ENCODE results near the gene ORM2. TPM values are rescaled to one million over a fixed set of nuclear protein-coding genes. Genes with fewer than 3 reads are reported as not detected.
"Not testable (repeated sequence)": the region's sequence is repeated elsewhere in the genome, so short reads cannot be mapped to it uniquely, and the experiment has no call there.

The ORM2 gene
- total RNA-seq, 1 donor from 2014 or later: not detected

DNA sequence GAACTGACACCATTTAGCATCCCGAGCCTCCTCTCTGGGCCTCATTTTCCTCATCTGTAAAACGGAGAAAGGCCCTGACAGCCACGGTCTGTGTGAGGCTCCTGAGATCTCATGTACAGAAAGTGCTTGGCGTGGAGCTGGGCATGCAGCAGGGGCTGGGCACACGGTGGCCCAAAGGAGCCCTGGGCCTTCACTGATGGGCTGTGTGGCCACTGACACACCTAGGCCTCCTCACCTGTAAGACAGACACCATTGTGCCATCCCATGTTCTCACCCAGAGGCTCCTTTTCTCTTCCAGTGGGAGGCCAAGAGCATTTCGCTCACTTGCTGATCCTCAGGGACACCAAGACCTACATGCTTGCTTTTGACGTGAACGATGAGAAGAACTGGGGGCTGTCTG is 5.2 kb upstream of the ORM2 start:
- H3K4me2 ChIP-seq (ENCODE audit: low read length): no peak overlapping the region
- no peaks in the 10 kb centered on the region for H3K4me1 ChIP-seq (ENCODE audit: insufficient read depth, low read length)
- no peaks in the 10 kb centered on the region for H3K27me3 ChIP-seq (ENCODE audit: insufficient read depth, low read length)
- Mint-ChIP-seq H3K27ac (ENCODE audit: unreplicated experiment) (no peak overlapping the region), H3K4me3 (ENCODE audit: unreplicated experiment) (no peak overlapping the region), H3K9me3 (ENCODE audit: unreplicated experiment) (no peaks in the 10 kb centered on the region), H3K36me3 (ENCODE audit: low read depth, unreplicated experiment) (no peaks in the 10 kb centered on the region), H3K4me1 (ENCODE audit: low read depth, unreplicated experiment) (no peaks in the 10 kb centered on the region), H3K27me3 (ENCODE audit: low read depth, unreplicated experiment) (peaks cover 2% of the 10 kb centered on the region)
- no peak for FAIRE-seq
- H4K20me1 ChIP-seq (ENCODE audit: insufficient read depth, low read length): no peaks in the 10 kb centered on the region
- H3K27ac ChIP-seq (ENCODE audit: low read depth, low read length): no peak overlapping the region
- no peak for DNase-seq (ENCODE audit: low read depth)
- H2AFZ ChIP-seq (ENCODE audit: low read depth, low read length): no peak overlapping the region
- H3K79me2 ChIP-seq (ENCODE audit: insufficient read depth, low read length): no peaks in the 10 kb centered on the region
- no peak overlapping the region for H3K9ac ChIP-seq (ENCODE audit: low read length)
- H3K4me3 ChIP-seq (ENCODE audit: insufficient read depth, low read depth, low read length): no peak overlapping the region
- H3K36me3 ChIP-seq (ENCODE audit: insufficient read depth, low read length): no peaks in the 10 kb centered on the region
- H3K9me3 ChIP-seq (ENCODE audit: insufficient read depth, low read depth, low read length): no peaks in the 10 kb centered on the region
- TF ChIP-seq EZH2 (IDR thresholded peaks at IDR 0.05; ENCODE audit: insufficient read depth, low read length): no peak
- TF ChIP-seq, protein P1, sequence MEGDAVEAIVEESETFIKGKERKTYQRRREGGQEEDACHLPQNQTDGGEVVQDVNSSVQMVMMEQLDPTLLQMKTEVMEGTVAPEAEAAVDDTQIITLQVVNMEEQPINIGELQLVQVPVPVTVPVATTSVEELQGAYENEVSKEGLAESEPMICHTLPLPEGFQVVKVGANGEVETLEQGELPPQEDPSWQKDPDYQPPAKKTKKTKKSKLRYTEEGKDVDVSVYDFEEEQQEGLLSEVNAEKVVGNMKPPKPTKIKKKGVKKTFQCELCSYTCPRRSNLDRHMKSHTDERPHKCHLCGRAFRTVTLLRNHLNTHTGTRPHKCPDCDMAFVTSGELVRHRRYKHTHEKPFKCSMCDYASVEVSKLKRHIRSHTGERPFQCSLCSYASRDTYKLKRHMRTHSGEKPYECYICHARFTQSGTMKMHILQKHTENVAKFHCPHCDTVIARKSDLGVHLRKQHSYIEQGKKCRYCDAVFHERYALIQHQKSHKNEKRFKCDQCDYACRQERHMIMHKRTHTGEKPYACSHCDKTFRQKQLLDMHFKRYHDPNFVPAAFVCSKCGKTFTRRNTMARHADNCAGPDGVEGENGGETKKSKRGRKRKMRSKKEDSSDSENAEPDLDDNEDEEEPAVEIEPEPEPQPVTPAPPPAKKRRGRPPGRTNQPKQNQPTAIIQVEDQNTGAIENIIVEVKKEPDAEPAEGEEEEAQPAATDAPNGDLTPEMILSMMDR (IDR thresholded peaks at IDR 0.05; ENCODE audit: insufficient read depth, low read depth, low read length): no peak

DNA sequence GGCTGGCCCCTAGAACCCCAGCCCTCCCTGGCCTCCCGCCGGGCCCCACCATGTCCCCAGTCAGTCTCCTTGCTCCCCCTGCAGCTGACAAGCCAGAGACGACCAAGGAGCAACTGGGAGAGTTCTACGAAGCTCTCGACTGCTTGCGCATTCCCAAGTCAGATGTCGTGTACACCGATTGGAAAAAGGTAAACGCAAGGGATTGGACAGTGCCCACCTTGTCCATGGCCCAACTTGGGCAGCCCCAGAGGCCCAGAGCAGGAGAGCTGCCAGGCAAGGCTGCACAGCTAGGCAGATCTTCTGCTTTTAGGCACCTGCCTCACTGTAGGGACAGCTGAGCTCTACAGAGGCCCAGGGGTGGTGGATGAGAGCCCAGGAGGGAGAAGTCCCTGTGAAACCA is 4.7 kb upstream of the ORM2 start:
- H3K4me1 ChIP-seq (ENCODE audit: insufficient read depth, low read length); H3K27me3 Mint-ChIP-seq (ENCODE audit: low read depth, unreplicated experiment); H3K4me3 Mint-ChIP-seq (ENCODE audit: unreplicated experiment); H3K27me3 ChIP-seq (ENCODE audit: insufficient read depth, low read length); H2AFZ ChIP-seq (ENCODE audit: low read depth, low read length); H4K20me1 ChIP-seq (ENCODE audit: insufficient read depth, low read length); H3K36me3 Mint-ChIP-seq (ENCODE audit: low read depth, unreplicated experiment); H3K9me3 ChIP-seq (ENCODE audit: insufficient read depth, low read depth, low read length); H3K4me3 ChIP-seq (ENCODE audit: insufficient read depth, low read depth, low read length); H3K36me3 ChIP-seq (ENCODE audit: insufficient read depth, low read length); H3K27ac ChIP-seq (ENCODE audit: low read depth, low read length); FAIRE-seq; H3K79me2 ChIP-seq (ENCODE audit: insufficient read depth, low read length); H3K27ac Mint-ChIP-seq (ENCODE audit: unreplicated experiment); H3K4me1 Mint-ChIP-seq (ENCODE audit: low read depth, unreplicated experiment); H3K9me3 Mint-ChIP-seq (ENCODE audit: unreplicated experiment); H3K4me2 ChIP-seq (ENCODE audit: low read length); H3K9ac ChIP-seq (ENCODE audit: low read length); DNase-seq (ENCODE audit: low read depth): not testable (repeated sequence)

DNA sequence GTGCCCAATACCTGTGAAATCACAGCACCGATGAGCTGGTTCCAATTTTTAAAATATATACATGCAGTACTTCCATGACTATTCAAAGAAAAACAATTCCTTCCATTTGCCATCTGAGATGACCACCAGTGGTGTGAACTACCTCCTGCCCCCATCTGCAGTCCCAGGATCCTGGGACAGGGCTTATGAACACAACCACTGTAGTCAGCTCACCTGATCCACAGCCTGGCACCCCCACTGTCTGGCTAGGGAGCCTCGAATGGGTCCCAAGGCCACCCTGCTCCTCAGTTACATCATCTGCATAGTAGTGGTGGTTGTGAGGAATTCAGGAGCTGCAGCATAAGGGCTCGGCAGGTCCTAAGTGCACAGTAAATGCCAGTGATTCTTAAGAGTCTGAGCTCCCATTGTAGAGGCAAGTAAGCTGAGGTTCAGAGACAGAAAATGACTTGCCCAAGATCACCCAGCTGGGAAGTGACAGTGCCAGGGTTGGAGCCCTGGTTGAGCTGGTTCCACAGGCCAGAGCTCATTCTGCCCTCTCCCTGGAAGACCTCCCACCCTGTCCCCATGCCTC is 3.9 kb upstream of the ORM2 start:
- H3K4me2 ChIP-seq (ENCODE audit: low read length); H3K4me1 Mint-ChIP-seq (ENCODE audit: low read depth, unreplicated experiment); H3K27ac ChIP-seq (ENCODE audit: low read depth, low read length); H3K36me3 Mint-ChIP-seq (ENCODE audit: low read depth, unreplicated experiment); H3K9me3 ChIP-seq (ENCODE audit: insufficient read depth, low read depth, low read length); H4K20me1 ChIP-seq (ENCODE audit: insufficient read depth, low read length); H3K79me2 ChIP-seq (ENCODE audit: insufficient read depth, low read length); H3K36me3 ChIP-seq (ENCODE audit: insufficient read depth, low read length); H3K27me3 ChIP-seq (ENCODE audit: insufficient read depth, low read length); H3K9ac ChIP-seq (ENCODE audit: low read length); H3K4me3 ChIP-seq (ENCODE audit: insufficient read depth, low read depth, low read length); H3K27ac Mint-ChIP-seq (ENCODE audit: unreplicated experiment); H3K4me3 Mint-ChIP-seq (ENCODE audit: unreplicated experiment); H3K27me3 Mint-ChIP-seq (ENCODE audit: low read depth, unreplicated experiment); DNase-seq (ENCODE audit: low read depth); H2AFZ ChIP-seq (ENCODE audit: low read depth, low read length); H3K9me3 Mint-ChIP-seq (ENCODE audit: unreplicated experiment); FAIRE-seq; H3K4me1 ChIP-seq (ENCODE audit: insufficient read depth, low read length): not testable (repeated sequence)

Measured in astrocyte (in vitro differentiated cells and primary cell).